ENCODE results near the gene LTB. TPM values are rescaled to one million over a fixed set of nuclear protein-coding genes. Genes with fewer than 3 reads are reported as not detected.

The LTB gene
- total and polyA plus RNA-seq, 9 of the 15 experiments (the other 6 are each of a cell fraction or from before 2014, with no cell fraction given), result 0.07 to 0.51 TPM; not detected in 7

DNA sequence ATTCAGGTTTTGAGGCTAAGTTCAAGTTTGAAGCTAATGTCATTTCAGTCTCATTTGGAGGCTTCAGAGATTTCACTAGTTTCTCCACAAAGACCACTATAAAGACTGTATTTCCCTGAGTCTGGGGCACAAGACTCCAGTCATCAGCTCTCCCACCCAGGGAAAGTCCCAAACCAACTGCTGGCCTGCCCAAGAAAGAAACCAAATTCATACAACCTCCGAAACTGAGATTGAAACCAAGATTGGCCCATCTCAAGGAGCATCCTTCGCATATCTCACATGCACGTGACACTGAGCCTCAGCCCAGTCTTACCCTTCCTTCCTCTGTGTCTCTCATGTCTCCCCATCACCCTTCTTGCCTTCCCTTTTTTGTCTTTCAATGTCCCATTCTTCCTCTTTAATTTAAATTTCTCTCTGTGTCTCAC lies 13.7 kb downstream of the LTB start:
- H3K9me3 ChIP-seq (replicated peaks; ENCODE audit: control insufficient read depth, insufficient read depth, low read depth, low read length), result no peaks in the 10 kb centered on the region
- H3K27me3 ChIP-seq (ENCODE audit: control insufficient read depth in 2 of 2, insufficient read depth in 2 of 2, low read length in 2 of 2), result no peaks in the 10 kb centered on the region
- intact Hi-C loops (cut with micrococcal nuclease), result no loop called here
- no peak overlapping the region for H3K4me3 ChIP-seq
- H3K4me2 ChIP-seq (ENCODE audit: insufficient read depth, low read length), result no peak overlapping the region
- TF ChIP-seq, protein P1, sequence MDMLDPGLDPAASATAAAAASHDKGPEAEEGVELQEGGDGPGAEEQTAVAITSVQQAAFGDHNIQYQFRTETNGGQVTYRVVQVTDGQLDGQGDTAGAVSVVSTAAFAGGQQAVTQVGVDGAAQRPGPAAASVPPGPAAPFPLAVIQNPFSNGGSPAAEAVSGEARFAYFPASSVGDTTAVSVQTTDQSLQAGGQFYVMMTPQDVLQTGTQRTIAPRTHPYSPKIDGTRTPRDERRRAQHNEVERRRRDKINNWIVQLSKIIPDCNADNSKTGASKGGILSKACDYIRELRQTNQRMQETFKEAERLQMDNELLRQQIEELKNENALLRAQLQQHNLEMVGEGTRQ (CRISPR knock-in tag; IDR thresholded peaks at IDR 0.05), result peak; percentile 18; the same call in 1 of the 2 replicates
- TF ChIP-seq EZH2 (IDR thresholded peaks at IDR 0.05; ENCODE audit: borderline replicate concordance, low read depth, low read length), result no peak
- TF ChIP-seq, protein P2, sequence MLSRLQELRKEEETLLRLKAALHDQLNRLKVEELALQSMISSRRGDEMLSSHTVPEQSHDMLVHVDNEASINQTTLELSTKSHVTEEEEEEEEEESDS (CRISPR knock-in tag; IDR thresholded peaks at IDR 0.05), result no peak
- TF ChIP-seq, protein P3, sequence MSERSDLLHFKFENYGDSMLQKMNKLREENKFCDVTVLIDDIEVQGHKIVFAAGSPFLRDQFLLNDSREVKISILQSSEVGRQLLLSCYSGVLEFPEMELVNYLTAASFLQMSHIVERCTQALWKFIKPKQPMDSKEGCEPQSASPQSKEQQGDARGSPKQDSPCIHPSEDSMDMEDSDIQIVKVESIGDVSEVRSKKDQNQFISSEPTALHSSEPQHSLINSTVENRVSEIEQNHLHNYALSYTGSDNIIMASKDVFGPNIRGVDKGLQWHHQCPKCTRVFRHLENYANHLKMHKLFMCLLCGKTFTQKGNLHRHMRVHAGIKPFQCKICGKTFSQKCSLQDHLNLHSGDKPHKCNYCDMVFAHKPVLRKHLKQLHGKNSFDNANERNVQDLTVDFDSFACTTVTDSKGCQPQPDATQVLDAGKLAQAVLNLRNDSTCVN (CRISPR knock-in tag; IDR thresholded peaks at IDR 0.05), result 0 out of 2 replicates have a peak, but pooled peaks have one; percentile 71
- TF ChIP-seq BHLHE40 (IDR thresholded peaks at IDR 0.05; ENCODE audit: low read length), result peak; percentile 80
- TF ChIP-seq, protein P4, sequence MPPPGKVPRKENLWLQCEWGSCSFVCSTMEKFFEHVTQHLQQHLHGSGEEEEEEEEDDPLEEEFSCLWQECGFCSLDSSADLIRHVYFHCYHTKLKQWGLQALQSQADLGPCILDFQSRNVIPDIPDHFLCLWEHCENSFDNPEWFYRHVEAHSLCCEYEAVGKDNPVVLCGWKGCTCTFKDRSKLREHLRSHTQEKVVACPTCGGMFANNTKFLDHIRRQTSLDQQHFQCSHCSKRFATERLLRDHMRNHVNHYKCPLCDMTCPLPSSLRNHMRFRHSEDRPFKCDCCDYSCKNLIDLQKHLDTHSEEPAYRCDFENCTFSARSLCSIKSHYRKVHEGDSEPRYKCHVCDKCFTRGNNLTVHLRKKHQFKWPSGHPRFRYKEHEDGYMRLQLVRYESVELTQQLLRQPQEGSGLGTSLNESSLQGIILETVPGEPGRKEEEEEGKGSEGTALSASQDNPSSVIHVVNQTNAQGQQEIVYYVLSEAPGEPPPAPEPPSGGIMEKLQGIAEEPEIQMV (tag; conservative IDR thresholded peaks at IDR 0.05; ENCODE audit: low read depth), result no peak
- TF ChIP-seq ZNF324 (CRISPR knock-in tag; IDR thresholded peaks at IDR 0.05), result no peak
- TF ChIP-seq, protein P5, sequence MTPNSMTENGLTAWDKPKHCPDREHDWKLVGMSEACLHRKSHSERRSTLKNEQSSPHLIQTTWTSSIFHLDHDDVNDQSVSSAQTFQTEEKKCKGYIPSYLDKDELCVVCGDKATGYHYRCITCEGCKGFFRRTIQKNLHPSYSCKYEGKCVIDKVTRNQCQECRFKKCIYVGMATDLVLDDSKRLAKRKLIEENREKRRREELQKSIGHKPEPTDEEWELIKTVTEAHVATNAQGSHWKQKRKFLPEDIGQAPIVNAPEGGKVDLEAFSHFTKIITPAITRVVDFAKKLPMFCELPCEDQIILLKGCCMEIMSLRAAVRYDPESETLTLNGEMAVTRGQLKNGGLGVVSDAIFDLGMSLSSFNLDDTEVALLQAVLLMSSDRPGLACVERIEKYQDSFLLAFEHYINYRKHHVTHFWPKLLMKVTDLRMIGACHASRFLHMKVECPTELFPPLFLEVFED (CRISPR knock-in tag; conservative IDR thresholded peaks at IDR 0.05), result 0 out of 2 replicates have a peak, but pooled peaks have one; percentile 61
- no peak for TF ChIP-seq CREB1 (IDR thresholded peaks at IDR 0.05)
- 0 out of 2 replicates have a peak, but pooled peaks have one; percentile 17 for TF ChIP-seq CREB1 (CRISPR knock-in tag; IDR thresholded peaks at IDR 0.05)
- peak in 1 of 2 experiments; percentile 76; a peak in 2 of 4 replicates for TF ChIP-seq RCOR1 (IDR thresholded peaks at IDR 0.05; ENCODE audit: borderline replicate concordance in 1 of 2, low read depth in 2 of 2, low read length in 2 of 2)
- TF ChIP-seq CTBP1 (IDR thresholded peaks at IDR 0.05; ENCODE audit: borderline replicate concordance), result 0 out of 2 replicates have a peak, but pooled peaks have one; percentile 20
- TF ChIP-seq, protein P6, sequence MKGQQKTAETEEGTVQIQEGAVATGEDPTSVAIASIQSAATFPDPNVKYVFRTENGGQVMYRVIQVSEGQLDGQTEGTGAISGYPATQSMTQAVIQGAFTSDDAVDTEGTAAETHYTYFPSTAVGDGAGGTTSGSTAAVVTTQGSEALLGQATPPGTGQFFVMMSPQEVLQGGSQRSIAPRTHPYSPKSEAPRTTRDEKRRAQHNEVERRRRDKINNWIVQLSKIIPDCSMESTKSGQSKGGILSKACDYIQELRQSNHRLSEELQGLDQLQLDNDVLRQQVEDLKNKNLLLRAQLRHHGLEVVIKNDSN (CRISPR knock-in tag; IDR thresholded peaks at IDR 0.05), result peak; percentile 28; the same call in 1 of the 2 replicates
- TF ChIP-seq, protein P7, sequence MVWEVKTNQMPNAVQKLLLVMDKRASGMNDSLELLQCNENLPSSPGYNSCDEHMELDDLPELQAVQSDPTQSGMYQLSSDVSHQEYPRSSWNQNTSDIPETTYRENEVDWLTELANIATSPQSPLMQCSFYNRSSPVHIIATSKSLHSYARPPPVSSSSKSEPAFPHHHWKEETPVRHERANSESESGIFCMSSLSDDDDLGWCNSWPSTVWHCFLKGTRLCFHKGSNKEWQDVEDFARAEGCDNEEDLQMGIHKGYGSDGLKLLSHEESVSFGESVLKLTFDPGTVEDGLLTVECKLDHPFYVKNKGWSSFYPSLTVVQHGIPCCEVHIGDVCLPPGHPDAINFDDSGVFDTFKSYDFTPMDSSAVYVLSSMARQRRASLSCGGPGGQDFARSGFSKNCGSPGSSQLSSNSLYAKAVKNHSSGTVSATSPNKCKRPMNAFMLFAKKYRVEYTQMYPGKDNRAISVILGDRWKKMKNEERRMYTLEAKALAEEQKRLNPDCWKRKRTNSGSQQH (CRISPR knock-in tag; IDR thresholded peaks at IDR 0.05), result 0 out of 2 replicates have a peak, but pooled peaks have one; percentile 27
- TF ChIP-seq EHMT2 (IDR thresholded peaks at IDR 0.05), result no peak
- ATAC-seq (no peak), FAIRE-seq (peak; percentile 67), DNase-seq (ENCODE audit: extremely low read depth in 1 of 4, low spot score in 3 of 4) (no peak)
- WGBS (ENCODE audit: insufficient coverage, low coverage, missing lambda C conversion rate), result 22% methylated on average over 3 of the region's 3 CpGs
- H3K4me1 ChIP-seq (replicated peaks in 1 of 2; ENCODE audit: control insufficient read depth in 2 of 2, insufficient read depth in 2 of 2, low read length in 2 of 2), result peaks cover 5 to 18% of the 10 kb centered on the region in 2 experiments; a peak in 4 of 5 replicates
- no peak overlapping the region for H3K27ac ChIP-seq (ENCODE audit: extremely low read depth, low read depth, low read length)
- no peak overlapping the region for H2AFZ ChIP-seq (ENCODE audit: low read depth, low read length)
- H3K9ac ChIP-seq (ENCODE audit: insufficient read depth in 1 of 2, low read depth in 2 of 2, low read length in 2 of 2), result no peak overlapping the region
- ChIA-PET POLR2A (interaction anchor here (1.3 to 2.6 kb wide), 4 partner anchors 8 to 24 kb away, joined by 3 to 10 read pairs (median 6); partner anchors contain the start of gene NCR3), CTCF (ENCODE audit: low intra/inter-chr PET ratio) (no interaction called here)
- BruUV-seq (replicated peaks), result no TSS peak
- no peaks in the 10 kb centered on the region for H3K79me2 ChIP-seq (ENCODE audit: control insufficient read depth, insufficient read depth, low read length)
- H3K9me1 ChIP-seq (ENCODE audit: control insufficient read depth, insufficient read depth, low read length), result no peaks in the 10 kb centered on the region
- no peaks in the 10 kb centered on the region for H4K20me1 ChIP-seq (replicated peaks; ENCODE audit: control insufficient read depth, insufficient read depth, low read length)
- in situ Hi-C loops (cut with MboI), result no loop called here
- H3K36me3 ChIP-seq (ENCODE audit: control insufficient read depth, insufficient read depth, low read length), result no peaks in the 10 kb centered on the region

Measured in K562 (cell line).